NAMALWA (cell line): Measurements from ENCODE around the gene ENG.
A peak's percentile ranks its signal among the peaks of the same experiment; 100 is the strongest.

Experiments
- DNase-seq: peaks from one replicate; pipeline ENCODE4 v3.0.0-alpha.2; 2015; ENCODE audit warnings: low spot score

ENG gene

GRCh38 chr9:127814619-127815511 lies 39.6 kb downstream of the ENG start:
- no peak for DNase-seq

GRCh38 chr9:127813686-127814226 lies 40.7 kb downstream of the ENG start:
- DNase-seq: no peak

- DNase-seq: no peak
These were observed 41.4 kb downstream of the ENG start for GRCh38 chr9:127812936-127813675.

GRCh38 chr9:127812011-127812410 lies 42.4 kb downstream of the ENG start:
- no peak for DNase-seq

GRCh38 chr9:127810378-127811187 lies 43.9 kb downstream of the ENG start:
- DNase-seq: no peak

GRCh38 chr9:127809540-127810377 lies 44.7 kb downstream of the ENG start:
- DNase-seq: no peak

- DNase-seq: no peak
These were observed 45.4 kb downstream of the ENG start for GRCh38 chr9:127809002-127809539.

GRCh38 chr9:127808347-127809001 lies 46.0 kb downstream of the ENG start:
- peak; percentile 70 for DNase-seq

GRCh38 chr9:127806871-127807270 lies 47.6 kb downstream of the ENG start:
- DNase-seq: no peak

GRCh38 chr9:127805620-127806019 lies 48.8 kb downstream of the ENG start:
- DNase-seq: peak; percentile 44

- peak; percentile 37 for DNase-seq
These were observed 50.7 kb downstream of the ENG start for GRCh38 chr9:127803507-127804352.

GRCh38 chr9:127802576-127803443 lies 51.6 kb downstream of the ENG start, which contains the start of gene FPGS:
FPGS (plus strand) TSS chr9:127802882; CDS start chr9:127802925, 43 bp downstream.
- DNase-seq: peak; percentile 90

GRCh38 chr9:127801955-127802575 lies 52.4 kb downstream of the ENG start:
- no peak for DNase-seq

GRCh38 chr9:127796852-127797370 lies 57.5 kb downstream of the ENG start:
- no peak for DNase-seq

- DNase-seq: peak; percentile 50
These were observed 58.1 kb downstream of the ENG start for GRCh38 chr9:127796225-127796813.

- DNase-seq: no peak
These were observed 60.3 kb downstream of the ENG start for GRCh38 chr9:127794001-127794791.
